D721Med (cell line): Measurements from ENCODE around the gene TRPC4.
"Not testable (repeated sequence)": the region's sequence is repeated elsewhere in the genome, so short reads cannot be mapped to it uniquely, and the experiment has no call there.

Source experiments
- DNase-seq: peaks from one replicate; pipeline ENCODE4 v3.0.0; 2011; ENCODE audit warnings: low spot score; ENCODE audit not compliant: insufficient read length
- FAIRE-seq: peaks from 2 replicates; lab custom pipeline; 2011; peaks lifted over from hg19 to GRCh38; lab: Jason Lieb, UNC
- CTCF ChIP-seq: IDR thresholded peaks from 2 replicates; pipeline ENCODE4 v1.5.1; 2012; ENCODE audit warnings: mild to moderate bottlenecking, control low read depth; ENCODE audit not compliant: insufficient read depth; ENCODE audit errors: missing control alignments

TRPC4 gene

DNA sequence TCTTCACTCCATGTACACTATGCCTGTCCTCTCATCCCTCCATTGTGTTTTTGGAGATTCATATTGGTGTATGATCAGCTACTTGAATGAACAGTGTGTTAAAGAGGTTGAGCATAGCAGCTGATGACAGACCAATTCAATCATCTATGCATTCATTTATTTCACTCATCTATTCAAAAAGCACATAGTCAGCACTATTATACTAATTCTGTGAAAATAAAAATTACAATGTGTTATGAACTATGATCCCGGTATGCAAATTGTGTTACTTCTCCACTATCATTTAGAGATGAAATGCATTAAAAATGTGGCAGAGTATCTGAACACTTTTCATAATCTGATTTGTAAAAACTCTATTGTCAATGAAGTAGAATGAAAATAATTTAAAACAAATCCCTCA lies 5.9 kb downstream of the TRPC4 start:
- no peak for TF ChIP-seq CTCF
- no peak for DNase-seq
- no peak for FAIRE-seq

DNA sequence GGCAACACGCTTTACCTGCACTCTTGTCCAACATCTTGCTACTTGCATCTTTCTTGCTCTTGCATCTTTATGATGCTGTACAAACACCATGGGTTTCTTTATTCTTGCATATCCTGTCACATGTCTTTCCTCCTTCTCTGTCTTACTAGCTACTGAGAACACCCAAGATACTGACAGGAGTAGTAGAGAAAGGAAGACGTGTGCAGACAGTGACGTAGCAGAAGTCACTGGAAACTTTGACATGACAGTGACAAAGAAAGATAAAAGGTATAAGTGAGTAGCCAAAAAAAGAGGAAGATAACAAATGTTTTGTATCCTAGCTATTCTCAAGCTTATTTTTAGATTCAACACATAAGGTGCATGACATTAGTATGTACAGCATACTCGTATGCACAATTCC lies 34.2 kb downstream of the TRPC4 start:
- FAIRE-seq = no peak
- TF ChIP-seq CTCF = no peak
- no peak for DNase-seq

DNA sequence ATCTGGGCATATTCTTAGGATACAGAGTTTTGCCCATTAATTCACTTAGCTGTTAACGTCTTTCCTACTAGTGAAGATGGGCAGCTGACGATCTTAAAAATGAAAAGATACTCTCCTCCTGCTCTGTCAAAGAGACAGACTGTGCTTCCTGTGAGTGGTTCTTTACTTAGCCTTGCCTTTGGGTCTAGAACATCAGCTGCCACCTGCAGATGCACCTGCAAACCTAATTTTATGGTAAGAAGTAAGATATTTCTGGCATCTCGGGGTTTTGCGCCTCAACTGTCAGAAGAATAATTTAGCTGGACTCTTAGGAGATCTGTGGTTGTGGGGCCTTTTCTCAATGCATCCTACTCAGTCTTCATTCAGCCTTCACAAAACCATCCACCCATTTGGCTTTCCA lies 36.2 kb downstream of the TRPC4 start:
- FAIRE-seq = no peak
- no peak for DNase-seq
- no peak for TF ChIP-seq CTCF

DNA sequence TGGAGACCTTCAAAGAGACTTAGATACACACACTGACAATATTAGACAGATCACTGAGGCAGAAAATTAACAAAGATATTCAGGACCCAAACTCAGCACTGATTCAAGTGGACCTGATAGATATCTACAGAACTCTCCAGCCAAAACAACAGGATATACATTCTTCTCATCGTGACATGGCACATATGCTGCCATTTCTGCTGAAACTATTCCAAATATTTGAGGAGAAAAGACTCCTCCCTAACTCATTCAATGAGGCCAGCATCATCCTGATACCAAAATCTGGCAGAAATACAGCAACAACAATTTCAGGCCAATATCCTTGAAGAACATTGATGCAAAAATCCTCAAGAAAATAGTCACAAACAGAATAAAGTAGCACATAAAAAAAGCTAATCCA lies 53.3 kb downstream of the TRPC4 start:
- DNase-seq (no peak), FAIRE-seq (no peak)
- TF ChIP-seq CTCF = no peak

DNA sequence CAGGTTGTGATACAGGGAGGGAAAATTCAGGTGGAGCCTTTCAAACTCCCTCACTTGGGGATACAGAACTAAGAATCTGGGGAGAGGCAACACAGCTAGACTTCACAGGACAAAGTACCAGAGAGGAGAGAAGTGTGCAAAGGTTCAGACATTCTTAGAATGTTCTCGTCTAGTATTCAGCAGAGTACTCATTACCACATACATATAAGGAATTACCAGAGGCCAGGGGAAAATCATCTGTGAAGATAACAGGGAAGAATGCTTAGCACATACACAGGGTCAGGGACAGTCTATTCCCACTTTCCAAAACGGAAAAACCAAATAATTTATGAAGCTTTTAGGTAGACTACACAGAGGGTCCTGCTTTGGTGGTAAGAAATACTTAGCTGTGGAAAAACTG lies 58.1 kb downstream of the TRPC4 start:
- DNase-seq (no peak), FAIRE-seq (no peak)
- no peak for TF ChIP-seq CTCF

GRCh38 chr13:37806666-37807065 lies 62.9 kb downstream of the TRPC4 start:
- FAIRE-seq (no peak), DNase-seq (no peak)
- TF ChIP-seq CTCF = no peak

DNA sequence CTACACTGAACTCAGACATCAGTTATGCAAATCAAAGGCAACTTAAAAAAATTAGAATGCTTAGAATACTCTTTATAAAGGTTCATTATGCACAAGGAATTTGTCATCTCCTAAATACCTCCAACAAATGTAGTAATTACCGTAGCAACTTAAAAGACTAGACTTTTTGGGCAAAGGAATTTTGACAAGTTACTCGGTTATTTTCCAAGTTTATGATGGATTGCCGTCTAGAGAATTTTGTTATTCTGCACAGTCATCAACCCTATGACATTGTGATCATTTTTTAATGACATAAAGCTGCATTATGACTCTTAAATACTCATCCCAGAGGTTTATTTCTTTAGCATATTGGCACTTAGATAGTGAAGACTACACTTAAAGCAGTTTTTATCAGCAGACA lies 71.9 kb downstream of the TRPC4 start:
- no peak for TF ChIP-seq CTCF
- no peak for DNase-seq
- FAIRE-seq = no peak

DNA sequence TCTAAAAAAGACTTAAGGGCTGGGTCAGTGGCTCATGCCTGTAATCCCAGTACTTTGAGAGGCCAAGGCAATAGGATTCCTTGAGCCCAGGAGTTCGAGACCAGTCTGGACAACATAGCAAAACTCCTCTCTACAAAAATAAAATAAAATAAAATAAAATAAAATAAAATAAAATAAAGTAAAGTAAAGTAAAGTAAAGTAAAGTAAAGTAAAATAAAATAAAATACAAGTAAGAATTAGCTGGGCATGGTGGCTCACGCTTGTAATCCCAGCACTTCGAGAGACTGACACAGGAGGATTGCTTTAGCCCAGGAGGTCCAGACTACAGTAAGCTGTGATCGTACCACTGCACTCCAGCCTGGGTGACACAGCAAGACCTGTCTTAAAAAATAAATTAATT lies 72.8 kb downstream of the TRPC4 start:
- not testable (repeated sequence) for FAIRE-seq

More for the DNA sequence above, 72.8 kb downstream of the TRPC4 start:
- not testable (repeated sequence) for DNase-seq
